Measurements from ENCODE around the gene APBB1. TPM values are rescaled to one million over a fixed set of nuclear protein-coding genes. Genes with fewer than 3 reads are reported as not detected.

APBB1 gene
- 1.7 and 1.8 TPM in 2 replicates for total RNA-seq

DNA sequence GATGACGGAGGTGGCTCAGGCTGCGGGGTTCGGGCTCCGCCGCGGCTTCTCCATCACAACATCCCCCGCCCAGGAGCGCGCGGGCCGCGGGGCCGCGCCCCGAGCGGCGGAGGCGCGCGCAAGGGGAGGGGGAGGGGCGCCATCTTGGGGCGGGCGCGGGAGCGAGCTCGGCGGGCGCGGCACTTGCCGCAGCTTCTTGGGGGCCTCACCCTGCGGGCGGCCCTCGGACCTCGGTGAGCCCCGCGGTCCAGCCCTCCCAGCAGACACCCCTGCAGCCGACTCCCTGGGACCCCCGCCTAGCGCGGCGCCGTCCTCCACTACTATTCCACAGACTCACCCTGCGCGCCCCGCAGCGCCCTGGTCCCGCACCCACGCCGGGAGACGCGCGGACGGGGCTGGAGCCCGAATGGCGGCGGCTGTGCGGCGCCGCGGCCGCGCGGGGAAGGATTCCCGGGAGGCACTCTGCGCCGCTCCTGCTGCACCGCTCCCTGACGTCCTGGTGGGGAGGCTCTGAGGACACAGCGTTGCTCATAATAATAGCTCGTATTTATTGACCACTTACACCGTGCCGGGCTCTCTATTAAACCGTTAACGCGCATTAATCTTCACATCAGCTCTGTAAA, at the start of gene APBB1:
Gene APBB1, minus strand, starts transcription at position 86 of the 623 bp plus-strand sequence. CDS start 7,747 bp downstream, outside the sequence.
- FAIRE-seq (no peak), DNase-seq (ENCODE audit: low read depth) (no peak)
- H3K4me3 ChIP-seq (ENCODE audit: low read depth, low read length), result peak within 1 kb of the TSS; percentile 56
- TF ChIP-seq, protein P1, sequence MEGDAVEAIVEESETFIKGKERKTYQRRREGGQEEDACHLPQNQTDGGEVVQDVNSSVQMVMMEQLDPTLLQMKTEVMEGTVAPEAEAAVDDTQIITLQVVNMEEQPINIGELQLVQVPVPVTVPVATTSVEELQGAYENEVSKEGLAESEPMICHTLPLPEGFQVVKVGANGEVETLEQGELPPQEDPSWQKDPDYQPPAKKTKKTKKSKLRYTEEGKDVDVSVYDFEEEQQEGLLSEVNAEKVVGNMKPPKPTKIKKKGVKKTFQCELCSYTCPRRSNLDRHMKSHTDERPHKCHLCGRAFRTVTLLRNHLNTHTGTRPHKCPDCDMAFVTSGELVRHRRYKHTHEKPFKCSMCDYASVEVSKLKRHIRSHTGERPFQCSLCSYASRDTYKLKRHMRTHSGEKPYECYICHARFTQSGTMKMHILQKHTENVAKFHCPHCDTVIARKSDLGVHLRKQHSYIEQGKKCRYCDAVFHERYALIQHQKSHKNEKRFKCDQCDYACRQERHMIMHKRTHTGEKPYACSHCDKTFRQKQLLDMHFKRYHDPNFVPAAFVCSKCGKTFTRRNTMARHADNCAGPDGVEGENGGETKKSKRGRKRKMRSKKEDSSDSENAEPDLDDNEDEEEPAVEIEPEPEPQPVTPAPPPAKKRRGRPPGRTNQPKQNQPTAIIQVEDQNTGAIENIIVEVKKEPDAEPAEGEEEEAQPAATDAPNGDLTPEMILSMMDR (IDR thresholded peaks at IDR 0.05; ENCODE audit: insufficient read depth, low read length, severe bottlenecking), result no peak
- peaks cover 6% of the 10 kb centered on the region for H3K27me3 ChIP-seq (ENCODE audit: control insufficient read depth, insufficient read depth, low read length)
- no peaks in the 10 kb centered on the region for H3K36me3 ChIP-seq (ENCODE audit: control insufficient read depth, insufficient read depth, low read length)

DNA sequence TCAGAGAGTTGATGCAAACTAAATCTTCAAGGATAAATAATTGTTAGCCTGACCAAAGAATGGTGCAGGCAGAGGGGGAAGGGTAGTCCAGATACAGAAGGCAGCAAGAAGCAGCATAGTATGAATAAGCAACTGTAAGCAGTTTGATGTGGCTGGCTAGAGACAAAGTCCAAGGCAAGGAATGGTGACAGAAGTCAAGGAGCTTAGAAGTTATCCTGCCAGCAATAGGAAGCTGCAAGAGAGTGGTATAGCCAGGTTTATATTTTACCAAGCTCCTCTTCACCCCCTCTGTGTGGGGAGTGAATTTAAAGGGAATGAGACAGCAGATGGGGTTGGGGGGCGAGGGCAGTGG, 40.2 kb upstream of the APBB1 start:
- Histone ChIP-seq H3K4me3 (ENCODE audit: low read depth, low read length) (no peak overlapping the region), H3K36me3 (ENCODE audit: control insufficient read depth, insufficient read depth, low read length) (peaks cover 13% of the 10 kb centered on the region), H3K27me3 (ENCODE audit: control insufficient read depth, insufficient read depth, low read length) (no peaks in the 10 kb centered on the region)
- DNase-seq (ENCODE audit: low read depth), result no peak
- TF ChIP-seq, protein P1 (IDR thresholded peaks at IDR 0.05; ENCODE audit: insufficient read depth, low read length, severe bottlenecking), result no peak
- no peak for FAIRE-seq

DNA sequence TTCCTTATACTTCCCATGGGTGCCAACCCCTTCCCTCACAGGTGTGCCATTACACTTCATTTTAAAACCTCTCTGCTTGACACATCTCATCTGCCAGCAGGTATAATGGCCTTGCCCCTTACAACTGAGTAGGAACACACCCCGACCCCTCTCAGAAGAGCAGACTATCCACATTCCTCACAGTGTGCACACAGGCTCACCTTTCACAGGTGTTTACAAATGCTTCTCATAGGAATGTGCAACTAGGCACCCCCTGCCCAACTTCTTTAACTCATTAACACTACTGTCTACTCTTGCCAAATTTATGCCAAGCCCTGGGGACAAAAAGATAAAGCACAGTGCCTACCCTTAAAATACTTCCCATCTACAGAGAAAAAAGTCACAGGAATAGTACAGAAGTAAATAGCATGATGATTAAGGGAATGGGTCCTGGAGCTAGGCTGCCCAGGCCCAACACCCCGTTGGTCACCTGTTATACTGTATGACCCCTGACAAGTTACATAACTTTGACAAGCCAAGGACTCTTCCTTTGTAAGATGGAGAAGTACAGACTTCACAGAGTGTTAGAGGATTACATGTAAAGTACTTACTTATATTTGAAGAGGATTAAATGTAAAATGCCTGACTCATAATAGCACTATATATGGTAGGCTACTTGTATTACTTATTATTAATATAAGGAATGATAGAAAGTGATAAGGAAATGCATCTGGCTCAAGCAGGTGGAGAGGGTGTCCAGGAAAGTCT, 39.6 kb upstream of the APBB1 start:
- no peak for DNase-seq (ENCODE audit: low read depth)
- H3K27me3 ChIP-seq (ENCODE audit: control insufficient read depth, insufficient read depth, low read length), result no peaks in the 10 kb centered on the region
- peaks cover 12% of the 10 kb centered on the region for H3K36me3 ChIP-seq (ENCODE audit: control insufficient read depth, insufficient read depth, low read length)
- TF ChIP-seq, protein P1 (IDR thresholded peaks at IDR 0.05; ENCODE audit: insufficient read depth, low read length, severe bottlenecking), result no peak
- no peak overlapping the region for H3K4me3 ChIP-seq (ENCODE audit: low read depth, low read length)
- FAIRE-seq, result no peak

DNA sequence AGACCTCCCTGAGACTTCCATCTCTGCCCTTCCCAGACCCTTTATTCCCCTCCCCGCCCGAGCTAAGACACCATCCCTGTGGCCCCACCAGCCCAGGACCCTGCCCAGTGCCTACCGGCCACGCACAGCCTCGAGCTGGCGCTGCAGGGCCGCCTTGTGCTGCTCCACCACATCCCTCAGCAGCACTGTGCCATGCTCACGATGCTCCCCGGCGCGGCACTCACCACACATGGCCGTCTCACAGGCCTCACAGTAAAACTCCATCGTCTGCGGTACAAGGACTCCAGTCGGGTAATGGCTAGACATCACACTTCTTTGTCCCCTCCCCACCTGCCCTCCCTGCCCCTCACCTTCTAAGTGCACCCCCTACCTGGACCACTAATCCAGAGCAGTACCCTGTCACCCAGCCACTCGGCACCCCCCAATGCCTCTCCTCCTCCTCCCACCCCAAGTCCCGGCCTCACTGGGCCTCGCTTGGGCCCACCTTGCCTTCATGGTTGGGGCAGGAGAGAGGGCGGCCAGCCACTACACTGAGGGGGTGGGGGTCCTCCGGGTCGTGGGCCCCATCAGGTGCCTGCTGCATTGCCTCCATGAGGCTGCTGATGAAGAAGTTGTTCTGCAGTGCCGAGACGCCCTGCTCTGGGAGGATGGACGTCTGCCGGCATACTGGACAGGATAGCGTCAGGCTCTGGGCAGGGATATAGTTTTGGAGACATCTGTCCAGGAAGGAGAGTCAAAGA, 38.9 kb upstream of the APBB1 start:
- FAIRE-seq (no peak), DNase-seq (ENCODE audit: low read depth) (no peak)
- Histone ChIP-seq H3K27me3 (ENCODE audit: control insufficient read depth, insufficient read depth, low read length) (no peaks in the 10 kb centered on the region), H3K4me3 (ENCODE audit: low read depth, low read length) (no peak overlapping the region), H3K36me3 (ENCODE audit: control insufficient read depth, insufficient read depth, low read length) (peaks cover 12% of the 10 kb centered on the region)
- TF ChIP-seq, protein P1 (IDR thresholded peaks at IDR 0.05; ENCODE audit: insufficient read depth, low read length, severe bottlenecking), result no peak

DNA sequence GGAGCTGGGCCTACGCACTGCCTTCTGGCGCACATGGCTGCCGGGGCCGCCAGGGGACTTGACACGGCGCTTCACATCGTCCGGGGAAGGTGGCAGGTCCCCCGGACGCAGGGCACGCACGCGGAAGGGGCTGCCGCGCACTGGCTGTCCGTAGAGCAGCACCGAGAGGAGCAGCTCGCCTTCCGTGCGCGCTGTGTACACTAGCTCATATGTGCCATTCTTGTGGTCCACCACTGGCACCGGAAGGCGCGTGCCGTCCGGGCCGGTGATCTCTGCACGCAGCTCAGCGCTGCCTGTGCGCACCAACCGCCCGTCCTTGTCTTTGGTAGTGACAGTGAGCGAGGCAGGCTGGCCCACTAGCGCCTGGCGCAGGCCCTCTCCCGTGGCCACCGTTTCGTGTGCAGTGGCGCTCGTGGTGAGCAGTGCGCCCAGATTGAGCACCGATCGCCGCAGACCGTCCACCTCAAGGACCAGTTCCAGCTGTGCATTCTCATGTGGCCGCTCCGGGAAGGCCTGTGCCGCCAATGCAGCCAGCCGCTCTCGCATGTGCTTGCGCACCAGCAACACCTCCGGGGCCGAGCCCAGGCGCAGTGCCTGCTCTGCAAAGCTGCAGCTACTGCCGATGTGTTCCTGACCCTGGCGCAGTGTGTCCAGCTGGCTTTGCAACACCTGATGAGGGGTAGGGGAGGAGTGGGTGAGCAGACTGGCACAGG, 37.6 kb upstream of the APBB1 start:
- FAIRE-seq (no peak), DNase-seq (ENCODE audit: low read depth) (no peak)
- Histone ChIP-seq H3K36me3 (ENCODE audit: control insufficient read depth, insufficient read depth, low read length) (peaks cover 12% of the 10 kb centered on the region), H3K4me3 (ENCODE audit: low read depth, low read length) (no peak overlapping the region), H3K27me3 (ENCODE audit: control insufficient read depth, insufficient read depth, low read length) (no peaks in the 10 kb centered on the region)
- TF ChIP-seq, protein P1 (IDR thresholded peaks at IDR 0.05; ENCODE audit: insufficient read depth, low read length, severe bottlenecking), result no peak
